GM12878 (cell line): ENCODE results near the gene CEACAM8. TPM values are rescaled to one million over a fixed set of nuclear protein-coding genes. Genes with fewer than 3 reads are reported as not detected.

Source experiments
- ATAC-seq: fragments of 200-7000 bp; cut with Tn5 transposase; 3 replicates; pipeline ENCODE4 v1.9.1; 2020; ENCODE audit warnings: mild to moderate bottlenecking, moderate library complexity
- BruUV-seq: library from RNA; stranded (reverse); fragments of 400-500 nt; replicated peaks from 2 replicates; lab custom pipeline; 2021; lab: Mats Ljungman, UMichigan
- CTCF ChIA-PET: fragments of 300-600 bp; sonication (Branson Sonifier 250); formaldehyde crosslinking; extraction: SDS; loops from one replicate; lab custom pipeline; 2021; ENCODE audit warnings: inconsistent platforms; lab: Yijun Ruan, JAX
- POLR2A ChIA-PET: fragments of 350-600 bp; formaldehyde crosslinking; extraction: SDS; loops from one replicate; lab custom pipeline; 2021; ENCODE audit warnings: inconsistent platforms; lab: Charles Lee
- RAD21 ChIA-PET: fragments of 300-600 bp; sonication (Branson Sonifier 250); formaldehyde crosslinking; loops from one replicate; lab custom pipeline; 2023; ENCODE audit warnings: antibody characterized with exemption; ENCODE audit not compliant: unreplicated experiment; lab: Charles Lee
- SMC1A ChIA-PET: fragments of 300-600 bp; sonication (Branson Sonifier 250); formaldehyde crosslinking; loops from one replicate; lab custom pipeline; 2023; ENCODE audit not compliant: unreplicated experiment, uncharacterized antibody; lab: Charles Lee
- DNase-seq: peaks from one replicate; pipeline ENCODE4 v3.0.0-alpha.2; 2011; ENCODE audit warnings: low read depth, low spot score
- FAIRE-seq: peaks from 3 replicates; lab custom pipeline; 2011; peaks lifted over from hg19 to GRCh38; lab: Jason Lieb, UNC
- H2AFZ ChIP-seq: 2 replicates; pipeline ENCODE4 v1.6.0; 2011; ENCODE audit warnings: low read depth, low read length, control low read depth; ENCODE audit not compliant: control insufficient read depth
- H3K27ac ChIP-seq: 2 replicates; pipeline ENCODE4 v1.5.1; 2011; ENCODE audit warnings: control low read depth; ENCODE audit not compliant: control insufficient read depth, insufficient read depth
- H3K27me3 ChIP-seq, 2 experiments: replicated peaks in 1 of 2; 2 replicates each; pipeline versions ENCODE4 v1.6.0 to v1.6.1; 2011; ENCODE audit warnings: low read length in 1 of 2; ENCODE audit not compliant: control insufficient read depth in 2 of 2, insufficient read depth in 2 of 2
- H3K36me3 ChIP-seq, 2 experiments: 2 replicates each; pipeline ENCODE4 v1.5.1; 2011; ENCODE audit warnings: low read length in 1 of 2; ENCODE audit not compliant: control insufficient read depth in 2 of 2, insufficient read depth in 2 of 2
- H3K4me1 ChIP-seq: 2 replicates; pipeline ENCODE4 v1.6.1; 2011; ENCODE audit warnings: mild to moderate bottlenecking, low read length, moderate library complexity, mixed read lengths; ENCODE audit not compliant: control insufficient read depth, insufficient read depth
- H3K4me2 ChIP-seq: 2 replicates; pipeline ENCODE4 v1.6.0; 2011; ENCODE audit warnings: control low read depth; ENCODE audit not compliant: control insufficient read depth, insufficient read depth
- H3K4me3 ChIP-seq: fragments of 200-600 bp; sonication (generic); 2 replicates; pipeline ENCODE4 v1.5.1; 2016
- H3K79me2 ChIP-seq: 2 replicates; pipeline ENCODE4 v1.6.0; 2011; ENCODE audit warnings: low read length; ENCODE audit not compliant: control insufficient read depth, insufficient read depth
- H3K9ac ChIP-seq: 2 replicates; pipeline ENCODE4 v1.8.0; 2011; ENCODE audit warnings: low read length, control low read depth, mixed read lengths; ENCODE audit not compliant: control insufficient read depth, insufficient read depth
- H3K9me3 ChIP-seq: replicated peaks from 3 replicates; pipeline ENCODE4 v1.5.1; 2011; ENCODE audit warnings: mild to moderate bottlenecking, low read length; ENCODE audit not compliant: control insufficient read depth, insufficient read depth
- H4K20me1 ChIP-seq: 2 replicates; pipeline ENCODE4 v1.6.0; 2011; ENCODE audit not compliant: control insufficient read depth, insufficient read depth
- IKZF1 ChIP-seq: fragments of 450-650 bp; conservative IDR thresholded peaks from 2 replicates; pipeline ENCODE4 v1.6.1; 2017; ENCODE audit warnings: antibody characterized with exemption, mild to moderate bottlenecking
- NBN ChIP-seq: fragments of 450-650 bp; IDR thresholded peaks from 2 replicates; pipeline ENCODE4 v1.6.1; 2016
- NR2C1 ChIP-seq: fragments of 450-650 bp; IDR thresholded peaks from 2 replicates; pipeline ENCODE4 v1.6.1; 2017; ENCODE audit warnings: antibody characterized with exemption, mild to moderate bottlenecking, moderate library complexity
- NR2C2 ChIP-seq: IDR thresholded peaks from 2 replicates; pipeline ENCODE4 v1.6.1; 2011; ENCODE audit warnings: borderline replicate concordance, low read depth; ENCODE audit not compliant: control insufficient read depth, insufficient read length
- PML ChIP-seq: IDR thresholded peaks from 2 replicates; pipeline ENCODE4 v1.6.1; 2012; ENCODE audit warnings: low read length, inconsistent platforms
- SMARCA5 ChIP-seq: fragments of 450-650 bp; IDR thresholded peaks from 2 replicates; pipeline ENCODE4 v1.6.1; 2017; ENCODE audit warnings: mild to moderate bottlenecking
- SP1 ChIP-seq: IDR thresholded peaks from one replicate; pipeline ENCODE4 v1.6.1; 2011; ENCODE audit warnings: low read depth, low read length
- SPI1 ChIP-seq: IDR thresholded peaks from 2 replicates; pipeline ENCODE4 v1.6.1; 2011; ENCODE audit warnings: low read depth, mild to moderate bottlenecking, low read length, moderate library complexity, borderline replicate concordance; ENCODE audit not compliant: insufficient read depth
- TCF3 ChIP-seq: IDR thresholded peaks from 2 replicates; pipeline ENCODE4 v1.6.1; 2012; ENCODE audit warnings: low read depth, mild to moderate bottlenecking, low read length, borderline replicate concordance; ENCODE audit not compliant: insufficient read depth
- ZNF207 ChIP-seq: fragments of 450-650 bp; IDR thresholded peaks from 2 replicates; pipeline ENCODE4 v1.6.1; 2014; ENCODE audit warnings: antibody characterized with exemption, mild to moderate bottlenecking, borderline replicate concordance
- WGBS: methylation state at CpG from one replicate; pipeline ENCODE4 v1.1.6; 2016; ENCODE audit warnings: low lambda C conversion rate; ENCODE audit not compliant: insufficient replicate concordance, insufficient coverage; ENCODE audit errors: missing lambda C conversion rate; 5-methylcytosine and 5-hydroxymethylcytosine counted together
- in situ Hi-C: fragments of 300-500 bp; cut with MboI; formaldehyde crosslinking; loops from 9 replicates; pipeline ENCODE4 v1.14.3; 2018; ENCODE audit warnings: mixed read lengths
- intact Hi-C: fragments of 100-400 bp; cut with micrococcal nuclease; formaldehyde crosslinking; loops from one replicate; pipeline ENCODE4 v1.14.2; 2022; ENCODE audit not compliant: unreplicated experiment
- polyA plus RNA-seq, 11 experiments: library from polyadenylated mRNA; depleted of rRNA in 4 of 11; unstranded in 6 of 11; stranded (reverse) in 5 of 11; fragments of >200 nt; fragmentation: Nextera tagmentation in 4 of 11; fragmentation: Illumina TruSeq in 1 of 11; extraction: Ambion mirVana in 4 of 11; extraction: Trizol in 1 of 11; gene quantifications; 1 replicate in 1 of 11; 2 replicates in 10 of 11; pipeline versions ENCODE4 v1.2.1 to v1.2.3, GENCODE V29; 2011 to 2016; ENCODE audit warnings: inconsistent platforms in 2 of 11, missing spikeins in 2 of 11, low read depth in 1 of 11
- total RNA-seq, 4 experiments: library from RNA; depleted of rRNA in 3 of 4; stranded (reverse); fragments of >200 nt in 3 of 4; fragmentation: Illumina TruSeq in 1 of 4; extraction: Trizol in 1 of 4; gene quantifications; 2 replicates each; pipeline versions ENCODE4 v1.2.1 to v1.2.3, GENCODE V29; 2013 to 2021
- TF ChIP-seq, protein P1 (sequence below): fragments of 450-650 bp; formaldehyde crosslinking; IDR thresholded peaks from 2 replicates; pipeline ENCODE4 v1.4.0; 2020; ENCODE audit warnings: mild to moderate bottlenecking, moderate library complexity

The CEACAM8 gene
- total and polyA plus RNA-seq, 10 of the 15 experiments (the other 5 are each of a cell fraction or from before 2014, with no cell fraction given) = 0.06 TPM; not detected in 9

- SMC1A ChIA-PET = no interaction called here
- 0% methylated on average over 1 of the region's 1 CpG for WGBS
- intact Hi-C loops = no loop called here
- POLR2A ChIA-PET = no interaction called here
- CTCF ChIA-PET = no interaction called here
- RAD21 ChIA-PET = no interaction called here
- H3K36me3 ChIP-seq = no peaks in the 10 kb centered on the region
- no peaks in the 10 kb centered on the region for H3K9me3 ChIP-seq
- no TSS peak for BruUV-seq
- in situ Hi-C loops = no loop called here
- DNase-seq (no peak), FAIRE-seq (no peak), ATAC-seq (no peak)
- no peak overlapping the region for H3K9ac ChIP-seq
- no peaks in the 10 kb centered on the region for H3K79me2 ChIP-seq
- H3K4me3 ChIP-seq = no peak overlapping the region
- no peaks in the 10 kb centered on the region for H4K20me1 ChIP-seq
- H3K4me1 ChIP-seq = no peaks in the 10 kb centered on the region
- no peak for TF ChIP-seq NR2C2
- no peak for TF ChIP-seq SMARCA5
- no peak for TF ChIP-seq NR2C1
- no peak for TF ChIP-seq NBN
- TF ChIP-seq ZNF207 = no peak
- TF ChIP-seq SP1 = no peak
- no peak for TF ChIP-seq PML
- no peak for TF ChIP-seq TCF3
- TF ChIP-seq IKZF1 = no peak
- TF ChIP-seq, protein P1, sequence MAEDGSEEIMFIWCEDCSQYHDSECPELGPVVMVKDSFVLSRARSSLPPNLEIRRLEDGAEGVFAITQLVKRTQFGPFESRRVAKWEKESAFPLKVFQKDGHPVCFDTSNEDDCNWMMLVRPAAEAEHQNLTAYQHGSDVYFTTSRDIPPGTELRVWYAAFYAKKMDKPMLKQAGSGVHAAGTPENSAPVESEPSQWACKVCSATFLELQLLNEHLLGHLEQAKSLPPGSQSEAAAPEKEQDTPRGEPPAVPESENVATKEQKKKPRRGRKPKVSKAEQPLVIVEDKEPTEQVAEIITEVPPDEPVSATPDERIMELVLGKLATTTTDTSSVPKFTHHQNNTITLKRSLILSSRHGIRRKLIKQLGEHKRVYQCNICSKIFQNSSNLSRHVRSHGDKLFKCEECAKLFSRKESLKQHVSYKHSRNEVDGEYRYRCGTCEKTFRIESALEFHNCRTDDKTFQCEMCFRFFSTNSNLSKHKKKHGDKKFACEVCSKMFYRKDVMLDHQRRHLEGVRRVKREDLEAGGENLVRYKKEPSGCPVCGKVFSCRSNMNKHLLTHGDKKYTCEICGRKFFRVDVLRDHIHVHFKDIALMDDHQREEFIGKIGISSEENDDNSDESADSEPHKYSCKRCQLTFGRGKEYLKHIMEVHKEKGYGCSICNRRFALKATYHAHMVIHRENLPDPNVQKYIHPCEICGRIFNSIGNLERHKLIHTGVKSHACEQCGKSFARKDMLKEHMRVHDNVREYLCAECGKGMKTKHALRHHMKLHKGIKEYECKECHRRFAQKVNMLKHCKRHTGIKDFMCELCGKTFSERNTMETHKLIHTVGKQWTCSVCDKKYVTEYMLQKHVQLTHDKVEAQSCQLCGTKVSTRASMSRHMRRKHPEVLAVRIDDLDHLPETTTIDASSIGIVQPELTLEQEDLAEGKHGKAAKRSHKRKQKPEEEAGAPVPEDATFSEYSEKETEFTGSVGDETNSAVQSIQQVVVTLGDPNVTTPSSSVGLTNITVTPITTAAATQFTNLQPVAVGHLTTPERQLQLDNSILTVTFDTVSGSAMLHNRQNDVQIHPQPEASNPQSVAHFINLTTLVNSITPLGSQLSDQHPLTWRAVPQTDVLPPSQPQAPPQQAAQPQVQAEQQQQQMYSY (CRISPR knock-in tag) = no peak
- no peak for TF ChIP-seq SPI1
- no peak overlapping the region for H2AFZ ChIP-seq
- no peak overlapping the region for H3K4me2 ChIP-seq
- H3K27me3 ChIP-seq = peaks cover 0 to 2% of the 10 kb centered on the region in 2 experiments; a peak in 2 of 4 replicates
- no peak overlapping the region for H3K27ac ChIP-seq
These were observed 24.5 kb upstream of the CEACAM8 start for GRCh38 chr19:42619271-42619670.
